Neural crest cell (in vitro differentiated cells): ENCODE results near the gene NLRP5. TPM values are rescaled to one million over a fixed set of nuclear protein-coding genes. Genes with fewer than 3 reads are reported as not detected.
"Not testable (repeated sequence)": the region's sequence is repeated elsewhere in the genome, so short reads cannot be mapped to it uniquely, and the experiment has no call there.

Experiments
- DNase-seq: peaks from one replicate; pipeline ENCODE4 v3.0.0; 2021; ENCODE audit warnings: low read depth, mixed read lengths, low spot score
- H3K27ac Mint-ChIP-seq: one replicate; pipeline ENCODE4 v1.8.0; 2021; ENCODE audit warnings: mild to moderate bottlenecking, mixed read lengths; ENCODE audit not compliant: unreplicated experiment
- H3K27me3 Mint-ChIP-seq: 2 replicates; pipeline ENCODE4 v1.8.0; 2021; ENCODE audit warnings: low read depth, mild to moderate bottlenecking, mixed read lengths
- H3K36me3 Mint-ChIP-seq: 2 replicates; pipeline ENCODE4 v1.8.0; 2021; ENCODE audit warnings: low read depth, mild to moderate bottlenecking, mixed read lengths
- H3K4me1 Mint-ChIP-seq: 2 replicates; pipeline ENCODE4 v1.8.0; 2021; ENCODE audit warnings: mixed read lengths
- H3K4me3 Mint-ChIP-seq: one replicate; pipeline ENCODE4 v1.8.0; 2021; ENCODE audit warnings: mild to moderate bottlenecking, mixed read lengths
- H3K9me3 Mint-ChIP-seq: 2 replicates; pipeline ENCODE4 v1.8.0; 2021; ENCODE audit warnings: mixed read lengths
- CTCF ChIP-seq: fragments of 200-600 bp; sonication (generic); conservative IDR thresholded peaks from 2 replicates; pipeline ENCODE4 v1.5.0; 2021; ENCODE audit warnings: antibody characterized with exemption, mild to moderate bottlenecking
- total RNA-seq: library from RNA; stranded (reverse); gene quantifications from 2 replicates; pipeline ENCODE4 v1.2.1, GENCODE V29; 2021

The NLRP5 gene
- total RNA-seq, 1 donor from 2014 or later, result not detected

- Mint-ChIP-seq H3K36me3 (peaks cover 4% of the 10 kb centered on the region), H3K4me3 (no peak overlapping the region), H3K27ac (no peak overlapping the region), H3K9me3 (no peaks in the 10 kb centered on the region), H3K4me1 (peaks cover 3% of the 10 kb centered on the region), H3K27me3 (no peaks in the 10 kb centered on the region)
- DNase-seq, result no peak
- no peak for TF ChIP-seq CTCF
Measured at GRCh38 chr19:56101095-56101494, 114.5 kb downstream of the NLRP5 start.

GRCh38 chr19:56101746-56102535, 115.4 kb downstream of the NLRP5 start:
- H3K27ac Mint-ChIP-seq, result no peak overlapping the region
- no peak for DNase-seq
- H3K27me3 Mint-ChIP-seq, result no peaks in the 10 kb centered on the region
- H3K9me3 Mint-ChIP-seq, result no peaks in the 10 kb centered on the region
- peaks cover 3% of the 10 kb centered on the region for H3K4me1 Mint-ChIP-seq
- H3K4me3 Mint-ChIP-seq, result no peak overlapping the region
- H3K36me3 Mint-ChIP-seq, result peaks cover 4% of the 10 kb centered on the region
- no peak for TF ChIP-seq CTCF

GRCh38 chr19:56103027-56103614, 116.5 kb downstream of the NLRP5 start:
- Mint-ChIP-seq H3K4me1 (peaks cover 3% of the 10 kb centered on the region), H3K27ac (no peak overlapping the region), H3K9me3 (no peaks in the 10 kb centered on the region), H3K27me3 (no peaks in the 10 kb centered on the region), H3K36me3 (peaks cover 4% of the 10 kb centered on the region), H3K4me3 (no peak overlapping the region)
- no peak for TF ChIP-seq CTCF
- no peak for DNase-seq

- no peaks in the 10 kb centered on the region for H3K9me3 Mint-ChIP-seq
- H3K4me1 Mint-ChIP-seq, result peaks cover 3% of the 10 kb centered on the region
- H3K27ac Mint-ChIP-seq, result no peak overlapping the region
- no peak for DNase-seq
- TF ChIP-seq CTCF, result no peak
- H3K27me3 Mint-ChIP-seq, result no peaks in the 10 kb centered on the region
- H3K36me3 Mint-ChIP-seq, result peaks cover 4% of the 10 kb centered on the region
- H3K4me3 Mint-ChIP-seq, result no peak overlapping the region
Measured at GRCh38 chr19:56104423-56104822, 117.8 kb downstream of the NLRP5 start.

GRCh38 chr19:56105090-56105701, 118.6 kb downstream of the NLRP5 start:
- H3K4me3 Mint-ChIP-seq, result peak overlapping the region; percentile 27
- H3K27ac Mint-ChIP-seq, result peak overlapping the region; percentile 43
- no peaks in the 10 kb centered on the region for H3K9me3 Mint-ChIP-seq
- no peaks in the 10 kb centered on the region for H3K27me3 Mint-ChIP-seq
- DNase-seq, result peak; percentile 40
- peaks cover 5% of the 10 kb centered on the region for H3K4me1 Mint-ChIP-seq
- H3K36me3 Mint-ChIP-seq, result peaks cover 4% of the 10 kb centered on the region
- peak; percentile 66 for TF ChIP-seq CTCF

GRCh38 chr19:56105831-56106396, 119.3 kb downstream of the NLRP5 start:
- H3K36me3 Mint-ChIP-seq, DNase-seq, H3K27ac Mint-ChIP-seq, H3K27me3 Mint-ChIP-seq, H3K9me3 Mint-ChIP-seq: not testable (repeated sequence)
- Mint-ChIP-seq H3K4me3 (peak overlapping the region; percentile 27), H3K4me1 (peaks cover 12% of the 10 kb centered on the region)
